Kidney epithelial cell (primary cell): Measurements from ENCODE around the gene SAMSN1. TPM values are rescaled to one million over a fixed set of nuclear protein-coding genes. Genes with fewer than 3 reads are reported as not detected.

Experiments
- DNase-seq: peaks from one replicate; pipeline ENCODE4 v3.0.0-alpha.2; 2010; ENCODE audit warnings: low read depth
- H3K27me3 ChIP-seq: 2 replicates; pipeline ENCODE4 v1.6.0; 2011; ENCODE audit warnings: low read length; ENCODE audit not compliant: control insufficient read depth, insufficient read depth
- H3K36me3 ChIP-seq: 2 replicates; pipeline ENCODE4 v1.5.1; 2011; ENCODE audit warnings: low read length; ENCODE audit not compliant: control insufficient read depth, insufficient read depth
- H3K4me3 ChIP-seq: 2 replicates; pipeline ENCODE4 v1.5.1; 2011; ENCODE audit warnings: low read depth, mild to moderate bottlenecking, control low read depth, low read length
- CTCF ChIP-seq: IDR thresholded peaks from 2 replicates; pipeline ENCODE4 v1.5.1; 2011; ENCODE audit warnings: mild to moderate bottlenecking, moderate library complexity, low read length, control low read depth, inconsistent platforms; ENCODE audit not compliant: insufficient read depth, poor library complexity, severe bottlenecking
- total RNA-seq: library from RNA; depleted of rRNA; stranded (reverse); fragments of >200 nt; gene quantifications from 2 replicates; pipeline ENCODE4 v1.2.3, GENCODE V29; 2015

Gene SAMSN1
- total RNA-seq, 1 donor from 2014 or later, result 0.04 TPM

GRCh38 chr21:14582934-14583628 lies 37.0 kb upstream of the SAMSN1 start:
- no peak for DNase-seq
- H3K4me3 ChIP-seq, result no peak overlapping the region
- no peaks in the 10 kb centered on the region for H3K27me3 ChIP-seq
- TF ChIP-seq CTCF, result no peak
- H3K36me3 ChIP-seq, result no peaks in the 10 kb centered on the region

- DNase-seq, result no peak
These were observed 35.9 kb upstream of the SAMSN1 start for GRCh38 chr21:14581902-14582457.

GRCh38 chr21:14573244-14573643 lies 27.1 kb upstream of the SAMSN1 start:
- Histone ChIP-seq H3K36me3 (no peaks in the 10 kb centered on the region), H3K4me3 (no peak overlapping the region), H3K27me3 (no peaks in the 10 kb centered on the region)
- TF ChIP-seq CTCF, result no peak
- DNase-seq, result no peak

More at GRCh38 chr21:14581902-14582457, 35.9 kb upstream of the SAMSN1 start:
- no peaks in the 10 kb centered on the region for H3K36me3 ChIP-seq
- no peak overlapping the region for H3K4me3 ChIP-seq
- no peak for TF ChIP-seq CTCF
- no peaks in the 10 kb centered on the region for H3K27me3 ChIP-seq

GRCh38 chr21:14572204-14572780 lies 26.2 kb upstream of the SAMSN1 start:
- H3K4me3 ChIP-seq, result no peak overlapping the region
- no peaks in the 10 kb centered on the region for H3K36me3 ChIP-seq
- no peaks in the 10 kb centered on the region for H3K27me3 ChIP-seq
- TF ChIP-seq CTCF, result no peak
- DNase-seq, result no peak

GRCh38 chr21:14569868-14570267 lies 23.8 kb upstream of the SAMSN1 start:
- TF ChIP-seq CTCF, result no peak
- no peak overlapping the region for H3K4me3 ChIP-seq
- DNase-seq, result no peak
- H3K27me3 ChIP-seq, result no peaks in the 10 kb centered on the region
- no peaks in the 10 kb centered on the region for H3K36me3 ChIP-seq
